GM12801 (cell line): ENCODE results near the gene SEC14L1.

Experiments
- CTCF ChIP-seq: IDR thresholded peaks from one replicate; pipeline ENCODE4 v1.5.1; 2011; ENCODE audit warnings: control low read depth; ENCODE audit not compliant: insufficient read length; ENCODE audit errors: extremely low read depth

Gene SEC14L1

GRCh38 chr17:77207689-77208216, 67.0 kb downstream of the SEC14L1 start:
- TF ChIP-seq CTCF = no peak

GRCh38 chr17:77208217-77208808, 67.5 kb downstream of the SEC14L1 start:
- TF ChIP-seq CTCF = no peak

- TF ChIP-seq CTCF = no peak
These were observed 68.1 kb downstream of the SEC14L1 start for GRCh38 chr17:77208856-77209255.

GRCh38 chr17:77209330-77209748, 68.6 kb downstream of the SEC14L1 start:
- no peak for TF ChIP-seq CTCF

GRCh38 chr17:77210331-77210730, 69.6 kb downstream of the SEC14L1 start:
- TF ChIP-seq CTCF = no peak

GRCh38 chr17:77210946-77211541, 70.3 kb downstream of the SEC14L1 start:
- no peak for TF ChIP-seq CTCF

- no peak for TF ChIP-seq CTCF
These were observed 70.9 kb downstream of the SEC14L1 start for GRCh38 chr17:77211681-77212080.
